ENCODE data around the gene ENPEP. TPM values are rescaled to one million over a fixed set of nuclear protein-coding genes. Genes with fewer than 3 reads are reported as not detected.
A peak's percentile ranks its signal among the peaks of the same experiment; 100 is the strongest.

ENPEP gene
- total RNA-seq, 1 experiment from 2014 or later = 5.6 TPM

DNA sequence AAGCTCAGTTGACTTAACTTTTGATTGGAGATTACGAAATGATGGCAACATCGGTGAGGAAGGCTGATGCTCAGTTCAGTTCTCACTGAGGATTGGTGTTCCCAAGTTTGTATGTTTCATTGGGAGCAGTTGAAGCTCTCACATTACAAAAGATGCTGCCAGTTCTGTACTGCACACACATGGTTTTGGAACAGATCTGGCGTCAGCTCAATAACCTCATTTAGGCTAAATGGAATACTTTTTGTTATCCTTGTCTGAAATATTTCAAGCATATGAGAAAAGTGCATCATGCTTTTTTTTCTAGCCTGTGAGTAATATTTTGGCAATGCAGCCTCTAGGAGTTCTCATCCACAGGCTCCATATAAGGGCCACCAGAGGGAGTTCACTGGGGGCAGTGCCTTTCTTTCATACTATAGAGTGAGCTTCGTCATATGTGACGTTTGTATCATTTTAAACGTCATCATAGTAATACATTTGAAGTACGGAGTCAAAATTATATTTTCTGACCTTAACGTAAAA is 4.1 kb downstream of the ENPEP start:
- no peak overlapping the region for H3K4me3 ChIP-seq (ENCODE audit: low read depth, low read length)
- no peaks in the 10 kb centered on the region for H3K9me3 Mint-ChIP-seq (ENCODE audit: unreplicated experiment)
- no peaks in the 10 kb centered on the region for H3K36me3 Mint-ChIP-seq (ENCODE audit: insufficient read depth, unreplicated experiment)
- peaks cover 13% of the 10 kb centered on the region for H3K4me1 Mint-ChIP-seq (ENCODE audit: low read depth, unreplicated experiment)
- no peaks in the 10 kb centered on the region for H3K9me3 ChIP-seq
- intact Hi-C loops (cut with micrococcal nuclease; ENCODE audit: unreplicated experiment) = loop anchor here (2.0 kb wide), 1 partner anchor 31 kb away; no protein-coding TSS in a partner anchor
- H3K36me3 ChIP-seq (ENCODE audit: control insufficient read depth, insufficient read depth, low read length) = no peaks in the 10 kb centered on the region
- no peak for DNase-seq
- H3K27ac Mint-ChIP-seq (ENCODE audit: unreplicated experiment) = no peak overlapping the region
- no peaks in the 10 kb centered on the region for H3K27me3 ChIP-seq (replicated peaks; ENCODE audit: control insufficient read depth, insufficient read depth, low read length)
- peak overlapping the region; percentile 10 for H3K4me3 Mint-ChIP-seq (ENCODE audit: unreplicated experiment)
- peaks cover 4% of the 10 kb centered on the region; the same call in 1 of the 2 replicates for H3K4me1 ChIP-seq
- TF ChIP-seq, protein P1, sequence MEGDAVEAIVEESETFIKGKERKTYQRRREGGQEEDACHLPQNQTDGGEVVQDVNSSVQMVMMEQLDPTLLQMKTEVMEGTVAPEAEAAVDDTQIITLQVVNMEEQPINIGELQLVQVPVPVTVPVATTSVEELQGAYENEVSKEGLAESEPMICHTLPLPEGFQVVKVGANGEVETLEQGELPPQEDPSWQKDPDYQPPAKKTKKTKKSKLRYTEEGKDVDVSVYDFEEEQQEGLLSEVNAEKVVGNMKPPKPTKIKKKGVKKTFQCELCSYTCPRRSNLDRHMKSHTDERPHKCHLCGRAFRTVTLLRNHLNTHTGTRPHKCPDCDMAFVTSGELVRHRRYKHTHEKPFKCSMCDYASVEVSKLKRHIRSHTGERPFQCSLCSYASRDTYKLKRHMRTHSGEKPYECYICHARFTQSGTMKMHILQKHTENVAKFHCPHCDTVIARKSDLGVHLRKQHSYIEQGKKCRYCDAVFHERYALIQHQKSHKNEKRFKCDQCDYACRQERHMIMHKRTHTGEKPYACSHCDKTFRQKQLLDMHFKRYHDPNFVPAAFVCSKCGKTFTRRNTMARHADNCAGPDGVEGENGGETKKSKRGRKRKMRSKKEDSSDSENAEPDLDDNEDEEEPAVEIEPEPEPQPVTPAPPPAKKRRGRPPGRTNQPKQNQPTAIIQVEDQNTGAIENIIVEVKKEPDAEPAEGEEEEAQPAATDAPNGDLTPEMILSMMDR (IDR thresholded peaks at IDR 0.05; ENCODE audit: insufficient read depth in 1 of 2, low read depth in 1 of 2, low read length in 1 of 2, severe bottlenecking in 1 of 2, unreplicated experiment in 1 of 2) = peak; percentile 24 to 26
- no TSS peak for BruUV-seq (replicated peaks)
- CTCF ChIA-PET = no interaction called here
- POLR2A ChIA-PET = no interaction called here
- peaks cover 2% of the 10 kb centered on the region for H3K27me3 Mint-ChIP-seq (ENCODE audit: insufficient read depth, unreplicated experiment)

DNA sequence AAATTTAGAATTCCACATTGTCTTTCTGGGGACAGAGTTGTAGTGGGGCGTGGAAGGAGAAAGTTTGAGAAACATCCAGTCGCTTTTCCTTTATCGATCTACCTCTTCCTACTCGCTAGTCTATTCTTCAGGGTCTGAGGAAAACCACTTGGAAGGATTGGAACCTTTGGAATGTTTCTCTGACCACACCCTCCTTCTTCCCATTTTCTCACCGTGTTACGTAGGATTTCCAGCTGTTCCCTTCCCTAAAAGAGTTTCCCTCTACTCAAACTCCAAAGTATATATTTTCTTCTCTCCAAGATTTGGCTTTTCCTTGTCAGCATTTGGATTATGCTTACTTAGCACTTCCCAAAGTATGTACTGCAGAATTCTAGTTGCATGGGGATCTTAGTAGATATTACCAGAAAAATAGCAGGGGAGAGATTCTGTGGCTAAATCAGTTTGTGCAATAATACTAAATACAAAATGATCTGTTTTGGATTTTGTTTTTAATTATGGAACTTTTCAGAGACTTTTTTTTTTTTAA is 4.9 kb downstream of the ENPEP start:
- intact Hi-C loops (cut with micrococcal nuclease; ENCODE audit: unreplicated experiment) = loop anchor here (2.0 kb wide), 1 partner anchor 30 kb away; no protein-coding TSS in a partner anchor
- no peaks in the 10 kb centered on the region for H3K27me3 ChIP-seq (replicated peaks; ENCODE audit: control insufficient read depth, insufficient read depth, low read length)
- peaks cover 2% of the 10 kb centered on the region for H3K27me3 Mint-ChIP-seq (ENCODE audit: insufficient read depth, unreplicated experiment)
- H3K9me3 ChIP-seq = no peaks in the 10 kb centered on the region
- no peaks in the 10 kb centered on the region; the same call in 1 of the 2 replicates for H3K4me1 ChIP-seq
- H3K36me3 ChIP-seq (ENCODE audit: control insufficient read depth, insufficient read depth, low read length) = no peaks in the 10 kb centered on the region
- peaks cover 13% of the 10 kb centered on the region for H3K4me1 Mint-ChIP-seq (ENCODE audit: low read depth, unreplicated experiment)
- no peak overlapping the region for H3K27ac Mint-ChIP-seq (ENCODE audit: unreplicated experiment)
- TF ChIP-seq, protein P1 (IDR thresholded peaks at IDR 0.05; ENCODE audit: insufficient read depth in 1 of 2, low read depth in 1 of 2, low read length in 1 of 2, severe bottlenecking in 1 of 2, unreplicated experiment in 1 of 2) = no peak
- H3K4me3 ChIP-seq (ENCODE audit: low read depth, low read length) = no peak overlapping the region
- no peaks in the 10 kb centered on the region for H3K9me3 Mint-ChIP-seq (ENCODE audit: unreplicated experiment)
- ChIA-PET POLR2A (no interaction called here), CTCF (no interaction called here)
- BruUV-seq (replicated peaks) = no TSS peak
- no peak for DNase-seq
- no peaks in the 10 kb centered on the region for H3K36me3 Mint-ChIP-seq (ENCODE audit: insufficient read depth, unreplicated experiment)
- peak overlapping the region; percentile 10 for H3K4me3 Mint-ChIP-seq (ENCODE audit: unreplicated experiment)

DNA sequence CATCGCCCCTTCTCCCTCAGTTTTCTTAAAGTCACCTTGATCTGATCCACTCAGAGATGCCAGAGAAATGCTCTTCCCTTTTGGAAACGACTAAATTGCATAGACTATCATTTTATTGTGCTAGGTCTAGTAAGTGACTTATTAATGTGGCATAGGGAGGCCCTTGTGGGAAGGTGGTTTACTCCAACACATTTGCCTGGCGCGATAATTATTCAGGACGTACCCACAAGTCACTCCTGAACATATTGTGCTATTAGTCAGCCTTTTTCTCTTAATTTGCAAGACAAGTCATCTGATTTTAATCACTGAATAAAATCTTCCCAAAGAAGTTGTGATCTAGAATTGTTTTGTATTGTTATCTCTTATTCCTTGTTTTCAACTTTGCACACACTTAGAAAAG is 7.6 kb downstream of the ENPEP start:
- POLR2A ChIA-PET = no interaction called here
- no TSS peak for BruUV-seq (replicated peaks)

More for the DNA sequence above, 7.6 kb downstream of the ENPEP start:
- DNase-seq = no peak
- no peaks in the 10 kb centered on the region for H3K36me3 Mint-ChIP-seq (ENCODE audit: insufficient read depth, unreplicated experiment)
- H3K9me3 ChIP-seq = no peaks in the 10 kb centered on the region
- CTCF ChIA-PET = no interaction called here
- H3K4me1 ChIP-seq = peaks cover 9% of the 10 kb centered on the region
- no peaks in the 10 kb centered on the region for H3K27me3 Mint-ChIP-seq (ENCODE audit: insufficient read depth, unreplicated experiment)
- H3K27me3 ChIP-seq (replicated peaks; ENCODE audit: control insufficient read depth, insufficient read depth, low read length) = no peaks in the 10 kb centered on the region
- peaks cover 25% of the 10 kb centered on the region for H3K4me1 Mint-ChIP-seq (ENCODE audit: low read depth, unreplicated experiment)
- intact Hi-C loops (cut with micrococcal nuclease; ENCODE audit: unreplicated experiment) = no loop called here
- no peak overlapping the region for H3K4me3 Mint-ChIP-seq (ENCODE audit: unreplicated experiment)
- H3K4me3 ChIP-seq (ENCODE audit: low read depth, low read length) = no peak overlapping the region
- no peaks in the 10 kb centered on the region for H3K36me3 ChIP-seq (ENCODE audit: control insufficient read depth, insufficient read depth, low read length)
- no peak overlapping the region for H3K27ac Mint-ChIP-seq (ENCODE audit: unreplicated experiment)
- TF ChIP-seq, protein P1 (IDR thresholded peaks at IDR 0.05; ENCODE audit: insufficient read depth in 1 of 2, low read depth in 1 of 2, low read length in 1 of 2, severe bottlenecking in 1 of 2, unreplicated experiment in 1 of 2) = no peak
- H3K9me3 Mint-ChIP-seq (ENCODE audit: unreplicated experiment) = no peaks in the 10 kb centered on the region
